Activated CD4-positive, alpha-beta T cell treated with anti-CD3 and anti-CD28 coated beads, Interleukin-2, Interleukin-6, amounts not matched to agents 100 ng/mL and 50 ng/mL, durations not matched to agents 16 hours and 8 hours (primary cell): ENCODE data around the gene ZDHHC11.
"Not testable (repeated sequence)": the region's sequence is repeated elsewhere in the genome, so short reads cannot be mapped to it uniquely, and the experiment has no call there.

Experiments
- DNase-seq: peaks from one replicate; pipeline ENCODE4 v3.0.0-alpha.2; 2020

Gene ZDHHC11

GRCh38 chr5:774304-774703 is 76.5 kb downstream of the ZDHHC11 start:
- not testable (repeated sequence) for DNase-seq

DNA sequence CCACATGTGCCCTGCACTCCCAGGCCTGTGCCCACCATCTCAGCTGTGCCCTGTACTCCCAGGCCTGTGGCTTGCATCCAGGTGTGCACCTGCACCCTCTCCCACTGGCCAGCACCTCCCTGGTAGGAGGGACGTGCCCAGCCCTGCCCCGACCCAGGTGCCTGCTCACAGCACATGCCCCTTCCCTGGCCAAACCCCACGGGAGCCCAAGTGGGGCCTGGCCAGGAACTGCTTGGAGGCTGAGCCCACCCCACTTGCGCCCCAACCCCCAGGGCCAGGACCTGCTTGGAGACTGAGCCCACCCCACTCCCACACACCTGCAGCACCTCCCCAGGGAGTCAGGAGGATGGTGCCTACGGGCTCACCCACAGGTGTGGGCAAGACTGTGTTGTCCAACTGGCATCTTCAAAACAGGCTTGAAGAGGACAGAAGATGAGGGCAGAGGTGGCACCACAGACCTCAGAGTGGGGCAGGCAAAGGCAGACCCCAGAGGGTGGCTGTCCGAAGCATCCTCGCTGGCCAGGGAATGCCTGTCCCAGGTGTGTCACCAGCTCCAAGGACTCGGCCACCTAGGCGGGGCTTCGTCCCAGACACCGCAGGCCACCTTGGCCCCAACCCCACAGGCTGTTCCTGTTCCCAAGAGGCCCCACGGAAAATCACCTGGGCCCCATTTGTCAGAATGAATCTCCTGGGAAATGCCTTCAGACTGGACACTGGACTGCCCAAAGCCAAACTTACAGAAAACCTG is 77.1 kb downstream of the ZDHHC11 start:
- no peak for DNase-seq

DNA sequence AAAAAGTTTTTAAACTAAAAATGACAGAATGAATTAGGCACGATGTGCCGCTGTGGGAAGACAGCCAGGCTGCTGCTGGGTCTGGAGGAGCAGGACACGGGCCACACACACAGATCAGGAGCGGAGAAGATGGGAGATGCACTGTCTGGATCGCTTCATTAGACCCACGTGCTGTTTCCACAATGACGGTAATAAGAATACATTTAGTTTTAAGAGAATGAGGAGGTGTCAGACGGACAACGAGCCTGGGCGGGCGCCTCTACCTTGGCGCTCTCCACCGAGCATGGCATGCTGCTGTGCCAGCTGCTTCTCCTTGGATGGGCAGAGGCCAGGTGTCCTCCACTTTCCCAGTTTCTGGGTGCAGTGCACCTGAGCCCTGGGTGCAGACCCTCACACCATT is 77.9 kb downstream of the ZDHHC11 start:
- DNase-seq, result not testable (repeated sequence)

- not testable (repeated sequence) for DNase-seq
Observed at GRCh38 chr5:772547-772890, 78.3 kb downstream of the ZDHHC11 start.

GRCh38 chr5:771841-772546 is 78.8 kb downstream of the ZDHHC11 start:
- not testable (repeated sequence) for DNase-seq

DNA sequence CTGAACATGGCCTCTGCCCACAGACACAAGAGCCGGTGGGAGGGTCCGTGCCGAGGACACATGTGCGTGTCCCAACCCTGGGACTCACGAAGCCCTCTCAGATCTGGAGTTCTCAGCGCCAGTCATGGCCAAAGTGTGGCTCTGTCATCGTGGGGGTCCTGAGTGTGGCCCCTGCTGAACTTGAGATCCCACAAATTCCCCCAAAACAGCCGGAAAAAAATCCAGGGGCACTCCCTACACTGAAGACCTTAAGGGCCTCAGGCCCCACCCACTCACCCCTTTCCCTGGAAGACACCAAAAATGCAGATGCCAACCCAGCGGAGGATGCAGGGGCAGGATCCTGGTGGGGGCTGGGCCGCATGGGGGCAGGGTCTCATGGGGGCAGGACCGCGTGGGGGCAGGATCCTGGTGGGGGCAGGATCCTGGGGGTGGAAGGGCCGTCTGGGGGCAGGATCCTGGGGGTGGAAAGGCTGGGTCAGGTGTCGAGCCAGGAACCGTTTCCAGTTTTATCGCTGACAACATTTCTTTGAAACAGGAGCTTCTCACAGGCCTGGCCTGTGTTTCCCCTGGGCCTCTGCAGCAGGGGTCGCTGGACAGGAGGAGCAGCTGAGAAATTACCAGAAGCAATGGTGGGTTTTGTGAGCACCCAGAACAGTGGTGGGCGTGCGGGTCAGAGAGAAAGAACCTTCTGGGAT is 79.6 kb downstream of the ZDHHC11 start:
- not testable (repeated sequence) for DNase-seq

GRCh38 chr5:770585-770984 is 80.2 kb downstream of the ZDHHC11 start:
- not testable (repeated sequence) for DNase-seq

- not testable (repeated sequence) for DNase-seq
Observed at GRCh38 chr5:769485-770145, 81.2 kb downstream of the ZDHHC11 start.

- no peak for DNase-seq
Observed at GRCh38 chr5:766666-767431, 83.9 kb downstream of the ZDHHC11 start.

- no peak for DNase-seq
Observed at GRCh38 chr5:765948-766631, 84.7 kb downstream of the ZDHHC11 start.

DNA sequence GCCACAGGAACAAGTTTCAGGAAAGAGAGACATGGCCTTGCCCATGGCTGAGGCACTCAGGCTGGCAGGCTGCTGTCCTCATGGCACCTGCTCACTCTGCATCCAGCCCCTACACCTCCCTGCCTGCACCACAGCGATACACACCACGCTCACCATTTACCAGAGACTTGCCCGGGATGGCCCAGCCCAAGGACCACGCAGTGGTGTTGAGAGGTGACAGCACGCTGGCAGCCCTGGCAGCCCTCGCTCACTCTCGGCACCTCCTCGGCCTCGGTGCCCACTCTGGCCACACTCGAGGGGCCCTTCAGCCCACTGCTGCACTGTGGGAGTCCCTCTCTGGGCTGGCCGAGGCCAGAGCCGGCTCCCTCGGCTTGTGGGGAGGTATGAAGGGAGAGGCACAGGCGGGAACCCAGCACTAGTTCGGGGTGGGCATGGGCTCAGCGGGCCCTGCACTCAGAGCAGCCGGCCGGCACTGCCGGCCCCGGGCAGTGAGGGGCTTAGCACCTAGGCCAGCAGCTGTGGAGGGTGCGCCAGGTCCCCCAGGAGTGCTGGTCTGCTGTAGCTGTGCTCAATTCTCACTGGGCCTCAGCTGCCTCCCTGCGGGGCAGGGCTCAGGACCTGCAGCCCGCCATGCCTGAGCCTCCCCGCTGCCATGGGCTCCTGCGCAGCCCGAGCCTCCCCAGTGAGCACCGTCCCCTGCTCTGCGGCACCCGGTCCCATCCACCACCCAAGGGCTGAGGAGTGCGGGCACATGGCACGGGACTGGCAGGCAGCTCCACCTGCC is 86.6 kb downstream of the ZDHHC11 start:
- DNase-seq, result no peak

DNA sequence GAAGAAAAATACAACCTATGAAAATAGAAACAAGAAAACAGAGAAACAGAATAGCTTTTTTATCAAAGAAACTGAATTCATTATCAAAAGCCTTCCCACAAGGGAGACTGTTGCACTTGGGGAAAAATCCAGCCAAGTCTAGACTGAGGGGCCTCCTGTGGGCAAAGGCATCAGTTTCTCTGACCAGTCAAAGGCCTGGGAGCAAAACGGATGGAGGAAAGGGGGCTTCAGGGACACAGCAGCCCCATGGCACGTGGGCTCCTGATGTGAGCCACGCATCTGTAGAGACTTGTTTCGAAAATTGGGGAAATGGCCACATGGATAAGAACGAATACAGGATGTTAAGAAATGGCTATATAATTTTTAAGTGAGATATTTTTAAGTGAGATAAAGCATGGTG is 87.4 kb downstream of the ZDHHC11 start:
- DNase-seq, result no peak

DNA sequence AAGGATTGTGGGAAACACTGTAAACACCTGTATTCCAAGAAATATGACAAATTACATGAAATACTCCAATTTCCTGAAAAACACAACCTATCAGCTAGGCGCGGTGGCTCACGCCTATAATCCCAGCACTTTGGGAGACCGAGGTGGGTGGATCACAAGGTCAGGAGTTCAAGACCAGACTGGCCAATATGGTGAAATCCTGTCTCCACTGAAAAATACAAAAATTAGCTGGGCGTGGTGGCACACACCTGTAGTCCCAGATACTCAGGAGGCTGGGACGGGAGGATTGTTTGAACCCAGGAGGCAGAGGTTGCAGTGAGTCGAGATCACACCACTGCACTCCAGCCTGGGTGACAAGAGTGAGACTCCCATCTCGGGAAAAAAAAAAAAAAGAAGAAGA is 87.8 kb downstream of the ZDHHC11 start:
- not testable (repeated sequence) for DNase-seq

DNA sequence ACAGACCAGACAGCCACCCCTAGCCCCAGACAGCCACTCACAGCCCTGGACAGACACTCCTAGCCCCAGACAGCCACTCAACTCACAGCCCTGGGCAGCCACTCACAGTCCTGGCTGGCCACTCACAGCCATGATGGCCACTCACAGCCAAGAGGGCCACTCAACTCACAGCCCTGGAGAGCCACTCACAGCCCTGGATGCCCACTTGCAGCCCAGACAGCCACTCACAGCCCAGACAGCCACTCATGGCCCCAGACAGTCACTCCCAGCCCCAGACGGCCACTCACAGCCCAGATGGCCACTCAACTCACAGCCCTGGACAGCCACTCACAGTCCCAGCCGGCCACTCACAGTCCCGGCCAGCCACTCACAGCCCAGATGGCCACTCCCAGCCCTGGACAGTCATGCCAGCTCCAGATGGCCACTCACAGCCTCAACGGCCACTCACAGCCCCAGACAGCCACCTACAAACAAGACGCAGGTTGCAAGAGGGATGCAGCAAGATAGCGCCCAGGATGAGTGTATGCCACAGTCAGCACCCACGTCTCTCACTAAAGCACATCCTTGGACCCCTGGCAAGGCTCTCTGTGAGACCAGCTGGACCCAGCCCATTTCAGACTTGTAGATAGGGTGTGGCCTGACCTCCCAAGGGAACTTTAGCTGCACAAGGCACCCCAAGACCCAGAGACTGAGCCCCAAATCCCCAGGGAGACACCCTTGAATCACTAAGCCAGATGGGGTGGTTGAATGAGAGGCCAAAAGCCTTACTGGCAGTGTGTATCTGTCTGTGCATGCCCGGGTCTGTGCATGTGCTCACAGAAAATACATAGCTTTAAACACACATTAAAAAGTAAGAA is 88.7 kb downstream of the ZDHHC11 start:
- DNase-seq, result no peak

DNA sequence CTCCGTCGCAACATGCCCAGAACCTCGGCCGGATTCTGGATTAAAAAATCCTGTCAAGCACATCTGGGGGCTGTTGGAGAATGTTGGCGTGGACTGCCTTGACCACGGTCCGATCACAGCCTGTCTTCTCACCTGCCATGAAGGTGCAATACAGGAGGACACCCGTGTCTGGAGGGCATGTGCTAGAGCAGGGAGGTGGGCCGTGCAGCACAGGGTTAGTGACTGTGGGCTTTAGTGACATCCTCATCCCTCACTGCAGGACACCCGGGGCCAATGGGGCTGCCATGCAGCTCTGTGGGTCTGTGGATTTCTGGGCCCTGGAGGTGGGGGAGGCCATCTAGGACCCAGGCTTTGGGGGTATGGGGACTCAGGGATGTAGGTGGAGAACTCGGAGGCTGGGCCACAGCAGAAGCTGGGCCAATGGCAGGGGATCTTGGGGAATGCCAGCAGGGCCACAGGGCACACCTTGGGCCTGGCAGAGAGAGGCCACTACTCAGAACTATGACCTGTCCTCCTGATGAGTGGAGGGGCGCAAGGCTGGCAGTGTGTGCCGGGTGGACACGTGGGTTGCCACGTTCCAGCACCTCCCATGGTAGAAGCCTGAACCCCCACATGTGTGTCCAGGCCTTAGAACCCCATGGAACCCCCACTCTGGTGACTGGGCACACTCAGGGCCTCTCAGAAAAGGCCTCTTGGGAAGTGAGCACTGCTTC is 89.6 kb downstream of the ZDHHC11 start:
- no peak for DNase-seq

DNA sequence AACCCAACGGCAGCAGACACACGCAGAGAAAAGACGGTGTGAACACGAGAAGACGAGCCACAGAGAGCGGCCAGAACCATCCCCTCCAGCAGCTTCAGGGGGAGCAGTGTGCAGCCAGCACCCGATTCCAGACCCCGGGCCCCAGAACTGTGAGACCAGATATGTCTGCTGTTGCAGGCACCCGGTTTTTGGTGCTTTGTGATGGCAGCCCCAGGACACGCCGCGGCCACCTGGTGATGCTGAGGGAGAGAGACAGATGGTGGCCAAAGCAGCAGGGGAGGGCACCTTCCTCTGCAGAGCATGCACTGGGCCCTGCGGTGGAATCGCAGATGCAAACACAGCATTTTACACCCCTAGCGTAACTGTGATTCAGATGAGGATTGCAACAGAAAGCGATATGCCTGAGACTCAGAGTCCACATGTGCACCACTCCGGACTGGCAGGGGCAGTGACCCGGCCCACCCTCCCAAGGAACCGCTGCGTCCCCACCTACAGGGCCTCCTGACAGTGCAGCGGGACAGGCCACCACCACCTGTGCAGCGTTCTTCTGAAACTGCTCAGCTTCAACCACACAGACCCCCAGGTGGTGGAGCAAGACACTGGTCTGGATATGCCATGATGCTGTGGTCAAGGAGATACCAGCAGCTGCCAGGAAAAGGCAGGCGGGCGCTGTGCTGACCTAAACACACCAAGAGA is 90.3 kb downstream of the ZDHHC11 start:
- no peak for DNase-seq

DNA sequence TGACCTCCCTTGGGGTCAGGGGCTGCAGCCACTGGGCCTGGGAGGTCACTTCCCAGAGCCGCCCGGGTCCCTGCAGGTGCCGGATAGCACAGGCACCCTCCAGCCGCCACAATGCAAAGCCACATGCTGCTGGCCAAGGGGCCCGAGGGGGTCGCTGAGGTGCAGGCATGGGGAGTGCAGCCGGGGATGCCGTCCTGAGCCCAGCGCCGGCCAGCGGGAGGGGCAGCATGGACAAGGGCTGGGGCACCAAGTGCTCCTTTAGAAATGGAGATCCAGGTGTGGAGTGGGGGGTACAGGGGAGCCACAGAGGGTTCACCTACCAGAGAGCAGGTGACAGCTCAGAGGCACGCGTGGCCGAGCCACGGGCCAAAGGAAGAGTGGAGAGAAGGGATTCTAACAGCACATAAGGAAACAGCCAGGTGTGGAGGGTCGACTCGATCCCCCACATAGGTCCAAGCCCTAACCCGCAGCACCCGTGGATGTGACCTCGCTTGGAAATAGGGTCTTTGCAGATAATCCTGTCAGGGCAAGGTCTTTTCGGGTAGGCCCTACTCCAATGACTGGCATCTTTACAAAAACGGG is 90.9 kb downstream of the ZDHHC11 start:
- no peak for DNase-seq

- peak; percentile 56 for DNase-seq
Observed at GRCh38 chr5:759111-759751, 91.6 kb downstream of the ZDHHC11 start.
